CD4-positive, alpha-beta T cell treated with Interleukin-15 for 4 hours (primary cell): ENCODE measurements around the gene ATP7A.
"Not testable (repeated sequence)": the region's sequence is repeated elsewhere in the genome, so short reads cannot be mapped to it uniquely, and the experiment has no call there.

ENCODE experiments used
- DNase-seq: peaks from one replicate; pipeline ENCODE4 v3.0.0-alpha.2; 2020; ENCODE audit warnings: low spot score

The ATP7A gene

GRCh38 chrX:77910108-77910840, at the start of gene ATP7A:
Gene ATP7A, plus strand, starts transcription at chrX:77910693. Its CDS starts 60,949 bp downstream, at chrX:77971642.
- DNase-seq = peak; percentile 92

GRCh38 chrX:77875372-77875771, 35.1 kb upstream of the ATP7A start:
- no peak for DNase-seq

- DNase-seq = not testable (repeated sequence)
These were observed 29.1 kb upstream of the ATP7A start for GRCh38 chrX:77881418-77881817.

GRCh38 chrX:77892887-77893286, 17.6 kb upstream of the ATP7A start:
- DNase-seq = no peak

- no peak for DNase-seq
These were observed 16.8 kb upstream of the ATP7A start for GRCh38 chrX:77893713-77894112.

- peak; percentile 94 for DNase-seq
These were observed 15.3 kb upstream of the ATP7A start, which contains the start of gene MAGT1 for GRCh38 chrX:77894921-77895886. Gene MAGT1, minus strand, starts transcription at chrX:77895435. Its CDS starts 25 bp downstream, at chrX:77895410.

- DNase-seq = peak; percentile 92
These were observed 11.2 kb upstream of the ATP7A start, which contains the start of gene COX7B for GRCh38 chrX:77899081-77899828. Gene COX7B, plus strand, starts transcription at chrX:77899468. Its CDS starts 86 bp downstream, at chrX:77899554.

GRCh38 chrX:77900688-77901087, 9.8 kb upstream of the ATP7A start:
- DNase-seq = no peak

- DNase-seq = no peak
These were observed 9.0 kb upstream of the ATP7A start for GRCh38 chrX:77901506-77901905.

- DNase-seq = no peak
These were observed 6.9 kb downstream of the ATP7A start for GRCh38 chrX:77917294-77917933.

GRCh38 chrX:77918568-77918967, 8.1 kb downstream of the ATP7A start:
- DNase-seq = no peak

GRCh38 chrX:77919370-77919769, 8.9 kb downstream of the ATP7A start:
- DNase-seq = not testable (repeated sequence)

GRCh38 chrX:77922787-77923186, 12.3 kb downstream of the ATP7A start:
- no peak for DNase-seq

GRCh38 chrX:77924320-77924859, 13.9 kb downstream of the ATP7A start:
- no peak for DNase-seq

GRCh38 chrX:77925764-77926163, 15.3 kb downstream of the ATP7A start:
- DNase-seq = no peak

- no peak for DNase-seq
These were observed 20.1 kb downstream of the ATP7A start for GRCh38 chrX:77930581-77930980.

GRCh38 chrX:77935886-77936285, 25.4 kb downstream of the ATP7A start:
- no peak for DNase-seq

- DNase-seq = no peak
These were observed 25.8 kb downstream of the ATP7A start for GRCh38 chrX:77936299-77936698.

- DNase-seq = no peak
These were observed 26.8 kb downstream of the ATP7A start for GRCh38 chrX:77937291-77937690.

- no peak for DNase-seq
These were observed 27.7 kb downstream of the ATP7A start for GRCh38 chrX:77938083-77938680.

GRCh38 chrX:77945031-77945430, 34.5 kb downstream of the ATP7A start:
- not testable (repeated sequence) for DNase-seq
